ENCODE data around the gene DCAF11. TPM values are rescaled to one million over a fixed set of nuclear protein-coding genes. Genes with fewer than 3 reads are reported as not detected.
"Not testable (repeated sequence)": the region's sequence is repeated elsewhere in the genome, so short reads cannot be mapped to it uniquely, and the experiment has no call there.

Gene DCAF11
- total RNA-seq, 2 donors from 2014 or later: 89.2 to 106 TPM

DNA sequence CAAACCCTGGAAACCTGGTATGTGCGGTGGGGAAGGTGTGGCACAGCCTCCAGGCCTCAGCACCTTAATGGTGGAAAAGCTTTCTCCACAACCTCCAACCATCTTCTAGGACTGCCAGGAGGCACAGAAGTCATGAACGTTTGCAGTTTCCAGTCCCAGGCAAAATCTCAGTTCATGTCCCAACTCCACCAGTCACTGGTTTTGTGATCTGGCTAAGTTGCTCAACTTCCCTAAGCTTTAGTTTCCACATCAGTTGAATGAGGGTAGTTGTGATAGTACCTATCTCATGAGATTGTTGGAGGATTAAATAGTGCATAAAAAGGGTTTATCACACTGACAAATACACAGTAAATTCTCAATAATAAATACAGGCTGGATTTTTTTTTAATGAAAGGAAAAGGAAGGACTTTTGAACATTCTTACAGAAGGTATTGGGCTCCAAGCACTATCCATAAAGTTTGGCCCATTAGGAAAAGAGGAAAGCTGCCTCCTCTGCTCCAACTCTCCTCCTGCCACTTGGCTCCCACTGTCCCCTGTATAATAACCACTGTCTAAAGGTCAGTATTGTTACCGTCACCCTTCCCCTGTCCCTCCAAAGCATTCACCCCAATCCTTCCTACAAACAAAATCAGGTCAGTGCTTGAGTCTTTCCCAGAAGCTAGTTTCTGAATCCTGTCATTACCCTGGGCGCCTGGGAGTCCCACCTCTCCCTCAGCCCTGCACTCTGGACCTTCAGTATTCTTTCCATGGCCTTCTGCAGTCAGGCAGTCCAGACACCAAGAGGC lies 14.2 kb upstream of the DCAF11 start:
- intact Hi-C loops (cut with DNase I): no loop called here
- Histone ChIP-seq H3K36me3 (peaks cover 10% of the 10 kb centered on the region), H3K4me3 (no peak overlapping the region), H3K27me3 (no peaks in the 10 kb centered on the region), H3K27ac (no peak overlapping the region), H3K9ac (ENCODE audit: low read depth in 2 of 2, low read length in 2 of 2) (no peak overlapping the region), H3K4me1 (peaks cover 3% of the 10 kb centered on the region), H3K9me3 (no peaks in the 10 kb centered on the region)
- DNase-seq: no peak
- TF ChIP-seq, protein P1, sequence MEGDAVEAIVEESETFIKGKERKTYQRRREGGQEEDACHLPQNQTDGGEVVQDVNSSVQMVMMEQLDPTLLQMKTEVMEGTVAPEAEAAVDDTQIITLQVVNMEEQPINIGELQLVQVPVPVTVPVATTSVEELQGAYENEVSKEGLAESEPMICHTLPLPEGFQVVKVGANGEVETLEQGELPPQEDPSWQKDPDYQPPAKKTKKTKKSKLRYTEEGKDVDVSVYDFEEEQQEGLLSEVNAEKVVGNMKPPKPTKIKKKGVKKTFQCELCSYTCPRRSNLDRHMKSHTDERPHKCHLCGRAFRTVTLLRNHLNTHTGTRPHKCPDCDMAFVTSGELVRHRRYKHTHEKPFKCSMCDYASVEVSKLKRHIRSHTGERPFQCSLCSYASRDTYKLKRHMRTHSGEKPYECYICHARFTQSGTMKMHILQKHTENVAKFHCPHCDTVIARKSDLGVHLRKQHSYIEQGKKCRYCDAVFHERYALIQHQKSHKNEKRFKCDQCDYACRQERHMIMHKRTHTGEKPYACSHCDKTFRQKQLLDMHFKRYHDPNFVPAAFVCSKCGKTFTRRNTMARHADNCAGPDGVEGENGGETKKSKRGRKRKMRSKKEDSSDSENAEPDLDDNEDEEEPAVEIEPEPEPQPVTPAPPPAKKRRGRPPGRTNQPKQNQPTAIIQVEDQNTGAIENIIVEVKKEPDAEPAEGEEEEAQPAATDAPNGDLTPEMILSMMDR (IDR thresholded peaks at IDR 0.05): no peak

DNA sequence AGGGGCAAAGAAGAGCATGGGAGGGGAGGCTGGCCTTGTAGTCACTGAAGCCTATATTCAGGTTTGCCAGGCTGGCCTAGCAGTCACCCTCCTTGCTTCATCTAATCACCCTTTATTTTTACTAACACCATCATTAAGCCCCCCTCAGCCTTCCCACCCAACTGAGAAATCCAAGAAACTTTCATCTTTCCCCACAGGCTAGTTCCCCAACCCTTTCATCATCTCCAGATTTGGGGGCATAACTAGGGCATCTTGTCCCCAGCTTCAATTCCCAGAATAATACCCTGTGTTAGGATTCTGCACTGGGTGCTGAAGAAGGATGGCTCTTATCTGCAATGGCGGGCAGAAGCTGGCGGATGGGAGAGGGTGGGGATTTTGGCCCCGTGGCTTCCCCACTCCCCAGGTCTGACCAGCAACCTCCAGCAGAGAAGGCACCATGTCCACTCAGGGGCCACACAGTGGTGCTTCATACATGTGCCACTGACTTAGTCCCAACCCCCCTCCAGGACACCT lies 13.5 kb upstream of the DCAF11 start:
- Histone ChIP-seq H3K4me1 (no peaks in the 10 kb centered on the region), H3K4me3 (no peak overlapping the region), H3K27me3 (no peaks in the 10 kb centered on the region), H3K36me3 (peaks cover 10% of the 10 kb centered on the region), H3K9me3 (no peaks in the 10 kb centered on the region), H3K27ac (no peak overlapping the region), H3K9ac (ENCODE audit: low read depth in 2 of 2, low read length in 2 of 2) (no peak overlapping the region)
- TF ChIP-seq, protein P1 (IDR thresholded peaks at IDR 0.05): no peak
- DNase-seq: no peak
- intact Hi-C loops (cut with DNase I): no loop called here

DNA sequence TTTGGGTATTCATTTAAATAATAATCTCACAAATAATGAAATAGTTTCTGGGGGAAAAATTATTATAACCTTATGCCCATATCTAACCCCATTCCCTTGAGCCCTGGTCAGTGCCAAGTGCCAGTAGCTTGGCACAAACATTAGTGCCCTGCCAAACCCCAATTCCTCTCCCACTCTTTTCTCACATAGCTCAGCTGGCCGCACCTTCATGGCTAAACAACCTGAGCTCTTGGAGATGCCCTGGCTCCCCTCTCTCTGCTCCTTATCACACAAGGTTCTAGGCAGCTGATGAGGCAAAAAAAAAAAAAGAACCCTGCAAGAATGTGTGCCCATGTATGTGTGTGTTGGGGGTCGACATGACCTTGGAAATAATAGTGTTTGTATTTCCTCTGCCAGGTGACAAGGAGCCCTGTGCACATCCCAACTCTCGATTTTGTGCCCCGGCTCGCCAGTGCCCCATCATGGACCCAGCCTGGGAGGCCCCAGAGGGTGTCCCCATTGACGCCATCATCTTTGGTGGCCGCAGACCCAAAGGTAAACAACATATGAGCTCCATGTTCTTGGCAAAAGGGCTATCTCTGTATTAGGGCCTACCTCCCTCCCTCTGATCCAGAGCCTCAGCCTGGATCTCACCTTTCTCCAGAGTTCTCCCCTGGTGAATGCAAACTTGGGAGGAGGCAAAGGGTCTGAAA lies 12.1 kb upstream of the DCAF11 start:
- peaks cover 10% of the 10 kb centered on the region for H3K36me3 ChIP-seq
- H3K27ac ChIP-seq: no peak overlapping the region
- no peak overlapping the region for H3K9ac ChIP-seq (ENCODE audit: low read depth in 2 of 2, low read length in 2 of 2)
- H3K27me3 ChIP-seq: no peaks in the 10 kb centered on the region
- H3K4me1 ChIP-seq: no peaks in the 10 kb centered on the region
- no peak for DNase-seq
- no peaks in the 10 kb centered on the region for H3K9me3 ChIP-seq
- intact Hi-C loops (cut with DNase I): no loop called here
- TF ChIP-seq, protein P1 (IDR thresholded peaks at IDR 0.05): no peak
- H3K4me3 ChIP-seq: no peak overlapping the region

DNA sequence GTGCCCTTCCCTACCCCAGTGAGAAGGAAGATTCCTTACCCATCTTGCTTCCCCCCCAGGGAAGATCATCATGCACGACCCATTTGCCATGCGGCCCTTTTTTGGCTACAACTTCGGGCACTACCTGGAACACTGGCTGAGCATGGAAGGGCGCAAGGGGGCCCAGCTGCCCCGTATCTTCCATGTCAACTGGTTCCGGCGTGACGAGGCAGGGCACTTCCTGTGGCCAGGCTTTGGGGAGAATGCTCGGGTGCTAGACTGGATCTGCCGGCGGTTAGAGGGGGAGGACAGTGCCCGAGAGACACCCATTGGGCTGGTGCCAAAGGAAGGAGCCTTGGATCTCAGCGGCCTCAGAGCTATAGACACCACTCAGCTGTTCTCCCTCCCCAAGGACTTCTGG lies 11.1 kb upstream of the DCAF11 start:
- Histone ChIP-seq H3K9me3 (no peaks in the 10 kb centered on the region), H3K36me3 (peaks cover 5% of the 10 kb centered on the region), H3K27me3 (no peaks in the 10 kb centered on the region), H3K4me3 (no peak overlapping the region), H3K27ac (no peak overlapping the region), H3K9ac (ENCODE audit: low read depth in 2 of 2, low read length in 2 of 2) (no peak overlapping the region), H3K4me1 (no peaks in the 10 kb centered on the region)
- DNase-seq: no peak
- intact Hi-C loops (cut with DNase I): no loop called here
- TF ChIP-seq, protein P1 (IDR thresholded peaks at IDR 0.05): no peak

DNA sequence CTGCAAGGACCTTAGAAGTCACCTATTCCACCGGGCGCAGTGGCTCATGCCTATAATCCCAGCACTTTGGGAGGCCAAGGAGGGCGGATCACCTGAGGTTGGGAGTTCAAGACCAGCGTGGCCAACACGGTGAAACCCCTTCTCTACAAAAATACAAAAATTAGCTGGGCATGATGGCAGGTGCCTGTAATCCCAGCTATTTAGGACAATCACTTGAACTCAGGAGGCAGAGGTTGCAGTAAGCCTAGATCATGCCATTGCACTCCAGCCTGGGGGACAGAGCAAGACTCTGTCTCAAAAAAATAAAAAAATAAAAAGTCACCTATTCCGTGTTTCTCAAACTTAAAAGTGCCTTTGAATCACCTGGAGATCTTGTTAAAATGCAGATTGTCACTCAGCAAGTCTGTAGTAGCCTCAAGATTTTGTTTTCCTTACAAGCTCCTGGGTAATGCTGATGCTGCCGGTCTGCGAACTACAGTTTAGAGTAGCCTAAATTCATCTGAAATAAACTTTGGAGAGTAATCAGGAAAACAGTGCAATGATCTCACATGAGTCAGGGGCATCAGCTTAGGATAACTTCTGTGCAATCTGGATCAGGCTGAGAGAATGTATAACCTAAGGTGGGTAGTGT lies 8.9 kb upstream of the DCAF11 start:
- intact Hi-C loops (cut with DNase I): loop anchor here (5.0 kb wide), 1 partner anchor 93 kb away; no protein-coding TSS in a partner anchor
- not testable (repeated sequence) for H3K27ac ChIP-seq

More for the DNA sequence above, 8.9 kb upstream of the DCAF11 start:
- H3K9me3 ChIP-seq; DNase-seq; H3K4me1 ChIP-seq; H3K27me3 ChIP-seq; H3K9ac ChIP-seq (ENCODE audit: low read depth in 2 of 2, low read length in 2 of 2); H3K36me3 ChIP-seq; H3K4me3 ChIP-seq: not testable (repeated sequence)
